Activated CD8-positive, alpha-beta memory T cell treated with anti-CD3 and anti-CD28 coated beads for 1 hour (primary cell): Measurements from ENCODE around the gene ASPSCR1.

Experiments used
- DNase-seq, 2 donors: peaks; one replicate each; pipeline ENCODE4 v3.0.0-alpha.2; 2020; ENCODE audit warnings: low read depth in 1 of 2; ENCODE audit errors: extremely low read depth in 1 of 2

ASPSCR1 gene

GRCh38 chr17:82051776-82052637 is 74.6 kb downstream of the ASPSCR1 start, which contains the start of the genes GPS1 and RFNG:
TSS of gene GPS1 (plus strand) at chr17:82051898. CDS start at chr17:82051932, 34 bp downstream.
TSS of gene RFNG (minus strand) at chr17:82051811. CDS start at chr17:82051766, 45 bp downstream.
- peak; percentile 50 to 77 for DNase-seq

GRCh38 chr17:82052638-82053059 is 75.2 kb downstream of the ASPSCR1 start:
- DNase-seq: no peak

GRCh38 chr17:82053130-82053529 is 75.7 kb downstream of the ASPSCR1 start:
- DNase-seq: no peak

- no peak for DNase-seq
Measured at GRCh38 chr17:82053556-82054263, 76.3 kb downstream of the ASPSCR1 start.

GRCh38 chr17:82054351-82055022 is 77.1 kb downstream of the ASPSCR1 start:
- no peak for DNase-seq

- DNase-seq: no peak
Measured at GRCh38 chr17:82055023-82055964, 77.9 kb downstream of the ASPSCR1 start.

GRCh38 chr17:82055965-82056728 is 78.7 kb downstream of the ASPSCR1 start:
- DNase-seq: no peak

GRCh38 chr17:82056729-82057621 is 79.5 kb downstream of the ASPSCR1 start:
- DNase-seq: no peak

- DNase-seq: no peak
Measured at GRCh38 chr17:82058230-82058854, 80.9 kb downstream of the ASPSCR1 start.

- no peak for DNase-seq
Measured at GRCh38 chr17:82058855-82059249, 81.4 kb downstream of the ASPSCR1 start.

GRCh38 chr17:82059272-82060000 is 82.0 kb downstream of the ASPSCR1 start:
- DNase-seq: no peak

GRCh38 chr17:82060001-82060380 is 82.6 kb downstream of the ASPSCR1 start:
- no peak for DNase-seq

- no peak for DNase-seq
Measured at GRCh38 chr17:82060614-82061013, 83.2 kb downstream of the ASPSCR1 start.

- DNase-seq: no peak
Measured at GRCh38 chr17:82061047-82061925, 83.9 kb downstream of the ASPSCR1 start.

- DNase-seq: no peak
Measured at GRCh38 chr17:82062076-82062983, 84.9 kb downstream of the ASPSCR1 start.
